ENCODE results near the gene GREB1.

The GREB1 gene

DNA sequence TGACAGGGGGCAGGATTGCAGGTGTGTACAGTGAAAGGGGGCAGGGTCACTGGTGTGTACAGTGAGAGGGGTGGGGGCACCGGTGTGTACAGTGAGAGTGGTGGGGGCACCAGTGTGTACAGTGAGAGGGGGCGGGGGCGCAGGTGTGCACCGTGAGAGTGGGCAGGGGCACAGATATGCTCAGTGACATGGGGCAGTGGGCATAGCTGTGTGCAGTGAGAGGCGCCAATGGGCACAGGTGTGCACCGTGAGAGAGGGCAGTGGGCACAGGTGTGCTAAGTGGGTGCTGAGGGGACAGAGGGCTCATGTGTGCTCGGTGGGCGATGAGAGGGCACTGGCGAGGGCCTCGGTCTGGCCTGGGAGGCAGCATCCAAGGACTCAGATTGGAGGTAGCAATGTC, 63.0 kb downstream of the GREB1 start:
- TF ChIP-seq, protein P1, sequence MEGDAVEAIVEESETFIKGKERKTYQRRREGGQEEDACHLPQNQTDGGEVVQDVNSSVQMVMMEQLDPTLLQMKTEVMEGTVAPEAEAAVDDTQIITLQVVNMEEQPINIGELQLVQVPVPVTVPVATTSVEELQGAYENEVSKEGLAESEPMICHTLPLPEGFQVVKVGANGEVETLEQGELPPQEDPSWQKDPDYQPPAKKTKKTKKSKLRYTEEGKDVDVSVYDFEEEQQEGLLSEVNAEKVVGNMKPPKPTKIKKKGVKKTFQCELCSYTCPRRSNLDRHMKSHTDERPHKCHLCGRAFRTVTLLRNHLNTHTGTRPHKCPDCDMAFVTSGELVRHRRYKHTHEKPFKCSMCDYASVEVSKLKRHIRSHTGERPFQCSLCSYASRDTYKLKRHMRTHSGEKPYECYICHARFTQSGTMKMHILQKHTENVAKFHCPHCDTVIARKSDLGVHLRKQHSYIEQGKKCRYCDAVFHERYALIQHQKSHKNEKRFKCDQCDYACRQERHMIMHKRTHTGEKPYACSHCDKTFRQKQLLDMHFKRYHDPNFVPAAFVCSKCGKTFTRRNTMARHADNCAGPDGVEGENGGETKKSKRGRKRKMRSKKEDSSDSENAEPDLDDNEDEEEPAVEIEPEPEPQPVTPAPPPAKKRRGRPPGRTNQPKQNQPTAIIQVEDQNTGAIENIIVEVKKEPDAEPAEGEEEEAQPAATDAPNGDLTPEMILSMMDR (conservative IDR thresholded peaks at IDR 0.05; ENCODE audit: control insufficient read depth, insufficient read depth, low read depth, low read length) = no peak
- DNase-seq (ENCODE audit: low read depth) = no peak
- H3K4me3 ChIP-seq (ENCODE audit: control insufficient read depth, low read depth, low read length) = no peak overlapping the region

DNA sequence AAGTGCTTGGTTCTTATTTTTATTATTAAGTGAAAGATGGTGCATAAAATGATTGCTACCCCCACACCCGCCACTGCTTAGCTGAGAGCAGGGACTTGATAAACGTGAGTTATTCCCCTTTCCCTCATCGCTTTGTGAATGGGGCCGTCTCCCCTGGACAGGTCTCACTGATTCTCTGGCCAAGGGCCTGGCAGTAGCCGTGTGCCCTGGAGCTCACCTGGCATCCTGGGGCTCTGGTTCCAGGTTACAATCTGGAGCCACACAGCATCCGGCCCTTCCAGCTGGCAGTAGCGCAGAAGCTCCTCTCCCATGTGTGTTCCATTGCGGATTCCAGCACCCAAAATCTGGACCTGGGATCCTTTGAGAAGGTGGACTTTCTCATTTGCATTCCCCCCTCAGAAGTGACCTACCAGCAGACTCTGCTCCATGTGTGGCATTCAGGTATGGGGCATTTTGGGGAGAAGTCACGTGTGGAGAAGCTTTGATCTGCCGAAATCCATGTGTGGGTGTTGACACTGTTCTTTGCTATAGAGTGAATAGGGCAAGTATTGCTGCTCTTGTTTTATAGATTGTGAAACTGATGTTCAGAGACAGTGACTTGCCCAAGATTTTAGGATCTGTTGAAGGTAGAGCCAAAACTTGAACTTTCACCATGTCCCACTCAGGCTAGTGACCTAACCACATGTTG, 63.8 kb downstream of the GREB1 start:
- TF ChIP-seq, protein P1 (conservative IDR thresholded peaks at IDR 0.05; ENCODE audit: control insufficient read depth, insufficient read depth, low read depth, low read length) = no peak
- no peak overlapping the region for H3K4me3 ChIP-seq (ENCODE audit: control insufficient read depth, low read depth, low read length)
- DNase-seq (ENCODE audit: low read depth) = no peak

DNA sequence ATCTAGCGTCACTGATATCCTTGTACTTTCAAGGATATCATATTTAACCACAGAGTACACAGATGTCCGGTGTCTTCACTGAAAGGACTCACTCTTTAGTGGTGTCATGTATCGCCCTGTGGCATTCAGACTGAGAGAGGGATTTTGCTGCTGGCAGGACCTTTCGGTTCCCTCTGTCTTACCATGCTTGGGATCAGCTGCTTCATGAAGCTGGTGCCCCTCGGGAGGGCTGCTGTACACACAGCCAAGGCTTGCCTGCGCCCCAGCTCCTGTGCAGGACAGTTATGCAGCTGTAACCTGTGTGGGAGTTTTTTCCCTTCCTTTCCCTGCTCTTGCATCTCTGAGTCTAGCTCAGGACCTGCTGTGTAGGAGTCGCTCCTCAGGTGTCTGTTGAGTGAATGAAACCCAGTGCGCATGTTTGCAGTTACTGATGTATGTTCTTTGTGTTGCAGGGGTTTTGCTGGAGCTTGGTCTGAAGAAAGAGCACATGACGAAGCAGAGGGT, 64.4 kb downstream of the GREB1 start:
- TF ChIP-seq, protein P1 (conservative IDR thresholded peaks at IDR 0.05; ENCODE audit: control insufficient read depth, insufficient read depth, low read depth, low read length) = no peak
- no peak overlapping the region for H3K4me3 ChIP-seq (ENCODE audit: control insufficient read depth, low read depth, low read length)
- no peak for DNase-seq (ENCODE audit: low read depth)

DNA sequence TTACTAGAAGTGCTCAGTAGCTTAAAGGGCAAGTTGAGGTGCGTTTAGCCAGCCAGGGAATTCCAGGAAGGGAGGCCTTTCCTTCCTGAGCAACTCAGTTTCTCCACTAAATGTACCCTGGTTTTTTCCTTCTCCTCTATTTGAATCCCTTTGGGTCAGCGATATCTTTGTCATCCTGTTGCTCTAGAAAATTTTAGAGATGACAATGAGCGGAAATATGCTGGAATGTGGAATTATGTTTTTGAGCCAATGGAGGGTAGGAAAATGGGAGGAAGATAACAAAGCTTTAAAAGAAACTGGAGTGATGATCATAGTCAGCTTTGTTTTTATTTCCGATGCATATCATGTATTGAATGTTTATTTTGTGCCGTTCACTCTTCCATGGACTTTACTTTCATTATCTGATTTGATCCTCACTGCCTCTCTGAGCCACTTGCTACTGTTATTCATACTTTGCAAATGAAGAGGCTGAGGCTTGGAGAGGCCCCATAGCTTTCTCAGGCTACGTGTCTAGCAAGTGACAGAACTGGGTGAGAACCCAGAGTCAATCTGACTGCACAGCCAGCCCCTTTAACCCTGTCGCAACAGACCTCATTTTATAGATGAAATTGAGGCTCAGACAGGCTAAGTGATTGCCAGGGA, 68.8 kb downstream of the GREB1 start:
- no peak overlapping the region for H3K4me3 ChIP-seq (ENCODE audit: control insufficient read depth, low read depth, low read length)
- DNase-seq (ENCODE audit: low read depth) = no peak
- TF ChIP-seq, protein P1 (conservative IDR thresholded peaks at IDR 0.05; ENCODE audit: control insufficient read depth, insufficient read depth, low read depth, low read length) = no peak

DNA sequence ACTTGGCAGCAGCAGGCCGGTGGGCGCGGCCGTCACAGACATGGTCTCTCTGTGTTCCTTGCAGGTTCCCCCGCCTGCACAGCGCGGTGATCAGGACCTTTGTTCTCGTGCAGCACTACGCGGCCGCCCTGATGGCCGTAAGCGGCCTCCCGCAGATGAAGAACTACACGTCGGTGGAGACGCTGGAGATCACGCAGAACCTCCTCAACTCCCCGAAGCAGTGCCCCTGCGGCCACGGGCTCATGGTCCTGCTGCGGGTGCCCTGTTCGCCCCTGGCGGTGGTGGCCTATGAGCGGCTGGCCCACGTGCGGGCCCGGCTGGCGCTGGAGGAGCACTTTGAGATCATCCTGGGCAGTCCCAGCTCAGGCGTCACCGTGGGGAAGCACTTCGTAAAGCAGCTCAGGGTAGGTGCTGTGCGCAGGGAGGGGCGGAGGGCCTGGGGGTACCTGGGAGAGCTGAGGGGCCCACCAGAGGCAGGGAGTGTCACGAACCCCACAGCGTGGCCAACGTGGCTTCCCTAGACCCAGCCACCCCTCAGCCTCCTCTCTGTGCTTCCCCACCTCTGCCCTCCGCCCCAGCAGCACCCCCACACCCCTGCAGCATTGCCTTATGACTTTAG, 76.9 kb downstream of the GREB1 start:
- TF ChIP-seq, protein P1 (conservative IDR thresholded peaks at IDR 0.05; ENCODE audit: control insufficient read depth, insufficient read depth, low read depth, low read length) = no peak
- DNase-seq (ENCODE audit: low read depth) = no peak
- no peak overlapping the region for H3K4me3 ChIP-seq (ENCODE audit: control insufficient read depth, low read depth, low read length)

DNA sequence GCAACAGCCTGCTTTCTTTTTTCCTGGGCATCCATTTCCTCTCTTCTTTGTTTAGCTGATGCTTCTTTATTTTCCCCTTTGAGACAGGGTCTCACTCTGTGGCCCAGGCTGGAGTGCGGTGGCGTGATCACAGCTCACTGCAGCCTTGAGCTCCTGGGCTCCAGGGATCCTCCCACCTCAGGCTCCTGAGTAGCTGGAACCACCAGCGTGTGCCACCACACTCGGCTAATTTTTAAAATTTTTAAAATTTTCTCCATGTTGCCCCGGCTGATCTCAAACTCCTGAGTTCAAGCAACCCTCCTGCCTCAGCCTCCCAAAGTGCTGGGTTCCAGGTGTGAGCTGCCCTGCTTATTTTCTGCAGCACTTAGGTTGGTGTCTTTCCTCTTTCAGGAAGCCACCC, 77.4 kb downstream of the GREB1 start:
- H3K4me3 ChIP-seq (ENCODE audit: control insufficient read depth, low read depth, low read length) = no peak overlapping the region
- TF ChIP-seq, protein P1 (conservative IDR thresholded peaks at IDR 0.05; ENCODE audit: control insufficient read depth, insufficient read depth, low read depth, low read length) = no peak
- DNase-seq (ENCODE audit: low read depth) = no peak
